Thyroid gland (tissue), 4 donors: ENCODE data around the gene OGDH.
"Not testable (repeated sequence)": the region's sequence is repeated elsewhere in the genome, so short reads cannot be mapped to it uniquely, and the experiment has no call there.

Experiments
- POLR2A ChIP-seq, 2 donors: fragments of 450-650 bp; IDR thresholded peaks; one replicate each; pipeline ENCODE4 v1.6.1; 2017; ENCODE audit warnings: antibody characterized with exemption in 2 of 2, mild to moderate bottlenecking in 2 of 2, moderate library complexity in 1 of 2
- TF ChIP-seq, protein P1 (sequence below), 6 experiments: fragments of 200-600 bp in 3 of 6; fragments of 450-650 bp in 3 of 6; sonication (generic) in 3 of 6; IDR thresholded peaks; one replicate each; pipeline ENCODE4 v1.5.1; 2016 to 2019; ENCODE audit warnings: antibody characterized with exemption in 6 of 6, mild to moderate bottlenecking in 2 of 6, inconsistent platforms in 1 of 6, moderate library complexity in 1 of 6

- TF ChIP-seq, protein P1, sequence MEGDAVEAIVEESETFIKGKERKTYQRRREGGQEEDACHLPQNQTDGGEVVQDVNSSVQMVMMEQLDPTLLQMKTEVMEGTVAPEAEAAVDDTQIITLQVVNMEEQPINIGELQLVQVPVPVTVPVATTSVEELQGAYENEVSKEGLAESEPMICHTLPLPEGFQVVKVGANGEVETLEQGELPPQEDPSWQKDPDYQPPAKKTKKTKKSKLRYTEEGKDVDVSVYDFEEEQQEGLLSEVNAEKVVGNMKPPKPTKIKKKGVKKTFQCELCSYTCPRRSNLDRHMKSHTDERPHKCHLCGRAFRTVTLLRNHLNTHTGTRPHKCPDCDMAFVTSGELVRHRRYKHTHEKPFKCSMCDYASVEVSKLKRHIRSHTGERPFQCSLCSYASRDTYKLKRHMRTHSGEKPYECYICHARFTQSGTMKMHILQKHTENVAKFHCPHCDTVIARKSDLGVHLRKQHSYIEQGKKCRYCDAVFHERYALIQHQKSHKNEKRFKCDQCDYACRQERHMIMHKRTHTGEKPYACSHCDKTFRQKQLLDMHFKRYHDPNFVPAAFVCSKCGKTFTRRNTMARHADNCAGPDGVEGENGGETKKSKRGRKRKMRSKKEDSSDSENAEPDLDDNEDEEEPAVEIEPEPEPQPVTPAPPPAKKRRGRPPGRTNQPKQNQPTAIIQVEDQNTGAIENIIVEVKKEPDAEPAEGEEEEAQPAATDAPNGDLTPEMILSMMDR (IDR thresholded peaks at IDR 0.05) = not testable (repeated sequence)
- not testable (repeated sequence) for TF ChIP-seq POLR2A (IDR thresholded peaks at IDR 0.05)
Observed at GRCh38 chr7:44703391-44703790, 97.0 kb downstream of the OGDH start.
